ENCODE results near the gene ZGPAT. TPM values are rescaled to one million over a fixed set of nuclear protein-coding genes. Genes with fewer than 3 reads are reported as not detected.
"Not testable (repeated sequence)": the region's sequence is repeated elsewhere in the genome, so short reads cannot be mapped to it uniquely, and the experiment has no call there.

Gene ZGPAT
- total RNA-seq, 2 experiments from 2014 or later = 37.3 to 43.3 TPM

DNA sequence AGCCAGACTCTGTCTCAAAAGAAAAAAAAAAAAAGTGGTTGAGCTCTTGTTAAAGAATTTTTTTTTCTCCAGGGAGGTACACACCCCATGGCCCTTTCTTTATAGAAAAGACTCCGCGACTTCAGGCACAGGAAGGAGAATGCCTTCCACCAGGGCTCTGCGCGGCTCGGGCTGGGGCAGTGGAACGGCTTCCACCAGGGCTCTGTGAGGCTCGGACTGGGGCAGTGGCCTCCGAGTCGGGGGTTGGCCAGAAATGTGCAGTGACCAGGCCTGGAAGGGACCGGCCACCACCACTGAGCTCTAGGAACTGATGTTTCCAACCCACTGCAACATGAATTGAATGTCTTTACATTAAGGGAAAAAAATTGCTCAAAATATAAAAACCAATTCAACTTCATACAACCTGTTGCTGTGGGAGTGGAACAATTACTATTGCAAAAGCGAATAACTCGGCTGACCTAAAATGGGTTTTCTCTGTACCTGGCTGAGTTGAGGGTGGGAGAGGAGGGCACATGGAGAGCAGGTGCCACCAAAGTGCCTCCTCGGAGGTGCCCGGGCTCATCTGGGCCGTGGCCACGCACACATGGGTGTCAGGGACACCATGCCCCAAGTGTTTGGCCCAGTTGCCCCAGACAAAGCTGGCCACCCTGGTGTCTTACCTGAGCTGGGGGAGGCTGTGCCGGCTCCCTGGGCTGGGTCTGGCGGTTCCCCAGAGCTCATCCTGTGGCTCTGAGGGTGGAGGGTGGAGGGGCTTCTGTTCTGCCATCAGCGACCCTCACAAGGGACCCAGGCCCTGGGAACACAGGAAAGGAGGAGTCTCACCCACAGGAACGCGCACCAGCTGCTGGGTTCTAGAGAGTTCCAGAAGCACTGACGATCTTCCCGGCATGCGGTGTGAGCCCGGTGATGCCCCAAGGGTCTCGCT, 61.0 kb downstream of the ZGPAT start:
- H3K9me3 Mint-ChIP-seq = no peaks in the 10 kb centered on the region
- POLR2A ChIA-PET = no interaction called here
- no peaks in the 10 kb centered on the region for H3K4me1 Mint-ChIP-seq
- DNase-seq = no peak
- no peaks in the 10 kb centered on the region for H3K27me3 Mint-ChIP-seq
- no peaks in the 10 kb centered on the region for H3K36me3 Mint-ChIP-seq (ENCODE audit: low read depth)
- peak overlapping the region; percentile 19 for H3K27ac Mint-ChIP-seq
- CTCF ChIA-PET = interaction anchor here (0.6 to 1.2 kb wide), 2 partner anchors 15 to 16 kb away, joined by 3 read pairs; no protein-coding TSS in a partner anchor
- no peak overlapping the region for H3K4me3 Mint-ChIP-seq

DNA sequence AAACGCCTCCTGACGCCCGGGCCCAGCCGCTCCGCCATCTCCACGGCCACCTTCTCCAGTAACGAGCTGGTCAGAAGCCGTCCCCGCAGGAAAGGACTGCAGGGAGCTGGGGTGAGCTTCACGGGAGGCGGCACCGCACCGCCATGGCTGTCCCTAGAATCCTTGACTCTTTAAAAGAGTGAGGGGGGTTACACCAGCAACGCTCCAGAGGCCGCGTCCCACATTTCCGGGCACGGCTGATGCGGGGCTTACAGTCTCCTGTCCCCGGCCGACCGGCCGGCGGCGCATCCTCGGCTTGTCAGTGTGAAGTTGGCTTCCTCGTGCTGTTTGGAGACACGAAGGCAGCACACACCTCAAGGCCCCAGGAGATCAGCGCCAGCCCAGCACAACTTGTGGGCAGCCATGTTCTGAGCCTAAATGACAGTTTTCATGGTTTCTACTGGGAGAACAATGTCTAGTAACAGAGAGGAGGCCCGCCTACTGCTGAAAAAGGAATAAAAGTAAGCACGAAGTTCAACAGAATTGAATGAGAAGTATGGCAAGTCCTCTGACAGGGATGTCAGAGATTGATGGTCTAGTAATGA, 62.1 kb downstream of the ZGPAT start:
- ChIA-PET POLR2A (no interaction called here), CTCF (no interaction called here)
- no peak for DNase-seq
- no peak overlapping the region for H3K27ac Mint-ChIP-seq
- H3K9me3 Mint-ChIP-seq = no peaks in the 10 kb centered on the region
- no peak overlapping the region for H3K4me3 Mint-ChIP-seq
- H3K36me3 Mint-ChIP-seq (ENCODE audit: low read depth) = no peaks in the 10 kb centered on the region
- peaks cover 3% of the 10 kb centered on the region for H3K27me3 Mint-ChIP-seq
- H3K4me1 Mint-ChIP-seq = peaks cover 3% of the 10 kb centered on the region

DNA sequence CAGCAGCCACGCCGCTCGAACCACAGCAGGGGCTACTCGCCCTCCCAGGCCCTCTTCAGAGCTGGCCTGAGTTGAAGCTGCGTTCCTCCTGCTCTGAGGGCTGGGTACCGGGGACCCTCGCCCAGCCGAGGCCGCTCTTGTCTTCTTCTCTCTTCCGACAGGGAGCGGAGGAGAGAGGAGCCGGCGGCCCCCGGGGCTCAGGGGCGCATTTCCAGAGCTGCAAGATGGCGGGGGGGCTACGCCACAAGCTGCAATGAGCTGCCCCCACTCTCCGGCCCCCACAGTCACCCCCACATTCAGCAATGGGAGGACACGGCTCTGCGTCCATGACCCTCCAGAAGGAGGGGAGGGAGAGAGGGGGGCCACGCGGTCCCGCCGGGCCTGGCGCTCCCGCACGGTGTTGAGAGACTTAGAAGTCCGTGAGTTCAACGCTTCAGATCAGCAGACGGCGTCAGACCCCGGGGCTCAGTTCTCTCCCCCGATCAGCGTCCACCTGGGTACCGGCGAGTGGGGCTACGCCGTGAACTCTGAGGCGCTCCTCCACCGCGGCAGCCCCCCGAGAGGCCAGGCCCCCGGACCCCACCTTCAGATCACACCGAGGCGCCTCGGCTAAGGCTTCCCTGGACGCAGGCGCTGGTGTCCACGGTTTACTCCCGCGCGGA, 63.3 kb downstream of the ZGPAT start:
- no peaks in the 10 kb centered on the region for H3K9me3 Mint-ChIP-seq
- H3K36me3 Mint-ChIP-seq (ENCODE audit: low read depth) = no peaks in the 10 kb centered on the region
- peaks cover 3% of the 10 kb centered on the region for H3K27me3 Mint-ChIP-seq
- H3K4me1 Mint-ChIP-seq = peaks cover 3% of the 10 kb centered on the region
- H3K27ac Mint-ChIP-seq = no peak overlapping the region
- CTCF ChIA-PET = no interaction called here
- DNase-seq = no peak
- POLR2A ChIA-PET = no interaction called here
- H3K4me3 Mint-ChIP-seq = no peak overlapping the region

GRCh38 chr20:63772781-63773518, 65.1 kb downstream of the ZGPAT start:
- Mint-ChIP-seq H3K36me3 (ENCODE audit: low read depth) (no peaks in the 10 kb centered on the region), H3K27ac (no peak overlapping the region), H3K4me3 (no peak overlapping the region), H3K27me3 (peaks cover 3% of the 10 kb centered on the region), H3K4me1 (peaks cover 3% of the 10 kb centered on the region), H3K9me3 (no peaks in the 10 kb centered on the region)
- DNase-seq = no peak
- ChIA-PET POLR2A (no interaction called here), CTCF (interaction anchor here (3.1 kb wide), 1 partner anchor 14 kb away, joined by 9 read pairs; no protein-coding TSS in a partner anchor)

GRCh38 chr20:63773571-63774241, 65.9 kb downstream of the ZGPAT start:
- peaks cover 3% of the 10 kb centered on the region for H3K4me1 Mint-ChIP-seq
- ChIA-PET CTCF (interaction anchor here (3.1 kb wide), 1 partner anchor 13 kb away, joined by 9 read pairs; no protein-coding TSS in a partner anchor), POLR2A (no interaction called here)
- no peak for DNase-seq
- H3K27ac Mint-ChIP-seq = no peak overlapping the region
- peaks cover 3% of the 10 kb centered on the region for H3K27me3 Mint-ChIP-seq
- H3K4me3 Mint-ChIP-seq = no peak overlapping the region
- no peaks in the 10 kb centered on the region for H3K36me3 Mint-ChIP-seq (ENCODE audit: low read depth)
- H3K9me3 Mint-ChIP-seq = no peaks in the 10 kb centered on the region

GRCh38 chr20:63774306-63774705, 66.5 kb downstream of the ZGPAT start:
- POLR2A ChIA-PET = no interaction called here
- peaks cover 3% of the 10 kb centered on the region for H3K4me1 Mint-ChIP-seq
- no peaks in the 10 kb centered on the region for H3K9me3 Mint-ChIP-seq
- no peak for DNase-seq
- H3K27ac Mint-ChIP-seq = no peak overlapping the region
- H3K27me3 Mint-ChIP-seq = peaks cover 3% of the 10 kb centered on the region
- H3K36me3 Mint-ChIP-seq (ENCODE audit: low read depth) = no peaks in the 10 kb centered on the region
- CTCF ChIA-PET = interaction anchor here (3.1 kb wide), 1 partner anchor 12 kb away, joined by 9 read pairs; no protein-coding TSS in a partner anchor
- H3K4me3 Mint-ChIP-seq = no peak overlapping the region

- POLR2A ChIA-PET = no interaction called here
- Mint-ChIP-seq H3K4me3 (no peak overlapping the region), H3K27ac (no peak overlapping the region)
Observed at GRCh38 chr20:63775096-63775978, 67.5 kb downstream of the ZGPAT start.

DNA sequence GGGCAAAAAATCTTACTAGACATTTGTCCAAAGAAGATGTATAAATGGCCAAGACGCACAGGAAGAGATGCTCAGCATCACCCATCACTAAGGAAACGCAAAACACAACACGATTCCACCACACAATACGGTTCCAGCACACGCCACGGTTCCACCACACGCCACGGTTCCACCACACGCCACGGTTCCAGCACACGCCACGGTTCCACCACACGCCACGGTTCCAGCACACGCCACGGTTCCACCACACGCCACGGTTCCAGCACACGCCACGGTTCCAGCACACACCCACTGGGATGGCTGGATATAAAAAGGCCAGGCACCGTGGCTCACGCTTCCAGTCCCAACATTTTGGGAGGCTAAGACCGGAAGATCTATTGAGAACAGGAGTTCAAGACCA, 69.0 kb downstream of the ZGPAT start:
- H3K27ac Mint-ChIP-seq; H3K27me3 Mint-ChIP-seq; DNase-seq; H3K4me1 Mint-ChIP-seq; H3K9me3 Mint-ChIP-seq; H3K4me3 Mint-ChIP-seq; H3K36me3 Mint-ChIP-seq (ENCODE audit: low read depth); POLR2A ChIA-PET: not testable (repeated sequence)
- CTCF ChIA-PET = interaction anchor here (1.0 kb wide), 1 partner anchor 9 kb away, joined by 3 read pairs; no protein-coding TSS in a partner anchor

More at GRCh38 chr20:63775096-63775978, 67.5 kb downstream of the ZGPAT start:
- Mint-ChIP-seq H3K36me3 (ENCODE audit: low read depth) (no peaks in the 10 kb centered on the region), H3K9me3 (no peaks in the 10 kb centered on the region), H3K4me1 (peaks cover 3% of the 10 kb centered on the region), H3K27me3 (peaks cover 3% of the 10 kb centered on the region)
- DNase-seq = peak; percentile 23
- CTCF ChIA-PET = interaction anchor here (0.7 to 3.1 kb wide), 3 partner anchors 9 to 18 kb away, joined by 3 to 9 read pairs (median 4); no protein-coding TSS in a partner anchor

DNA sequence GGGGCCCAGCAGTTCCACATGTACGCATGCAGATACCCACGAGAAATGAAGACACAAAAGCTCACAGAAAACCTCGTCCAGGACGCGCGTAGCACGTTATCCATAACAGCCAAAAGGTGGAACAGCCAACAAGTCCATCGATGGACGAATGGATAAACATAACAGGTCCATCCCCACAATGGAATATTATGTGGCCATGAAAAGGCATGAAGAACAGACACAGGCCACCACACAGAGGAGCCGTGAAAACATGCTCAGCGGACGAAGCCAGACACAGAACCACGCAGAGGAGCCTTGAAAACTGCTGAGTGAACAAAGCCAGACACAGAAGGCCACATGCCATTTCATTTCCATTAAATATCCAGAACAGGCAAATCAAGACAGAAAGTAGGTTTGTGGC, 69.8 kb downstream of the ZGPAT start:
- Mint-ChIP-seq H3K27me3 (peaks cover 3% of the 10 kb centered on the region), H3K9me3 (no peaks in the 10 kb centered on the region), H3K36me3 (ENCODE audit: low read depth) (no peaks in the 10 kb centered on the region), H3K4me1 (peaks cover 17% of the 10 kb centered on the region), H3K4me3 (no peak overlapping the region), H3K27ac (no peak overlapping the region)
- CTCF ChIA-PET = interaction anchor here (1.0 kb wide), 1 partner anchor 8 kb away, joined by 3 read pairs; no protein-coding TSS in a partner anchor
- POLR2A ChIA-PET = no interaction called here
- DNase-seq = no peak

GRCh38 chr20:63778034-63778752, 70.4 kb downstream of the ZGPAT start:
- Mint-ChIP-seq H3K4me1 (peaks cover 18% of the 10 kb centered on the region), H3K9me3 (no peaks in the 10 kb centered on the region), H3K4me3 (no peak overlapping the region), H3K27ac (no peak overlapping the region), H3K36me3 (ENCODE audit: low read depth) (no peaks in the 10 kb centered on the region), H3K27me3 (peaks cover 3% of the 10 kb centered on the region)
- ChIA-PET POLR2A (no interaction called here), CTCF (no interaction called here)
- DNase-seq = no peak

DNA sequence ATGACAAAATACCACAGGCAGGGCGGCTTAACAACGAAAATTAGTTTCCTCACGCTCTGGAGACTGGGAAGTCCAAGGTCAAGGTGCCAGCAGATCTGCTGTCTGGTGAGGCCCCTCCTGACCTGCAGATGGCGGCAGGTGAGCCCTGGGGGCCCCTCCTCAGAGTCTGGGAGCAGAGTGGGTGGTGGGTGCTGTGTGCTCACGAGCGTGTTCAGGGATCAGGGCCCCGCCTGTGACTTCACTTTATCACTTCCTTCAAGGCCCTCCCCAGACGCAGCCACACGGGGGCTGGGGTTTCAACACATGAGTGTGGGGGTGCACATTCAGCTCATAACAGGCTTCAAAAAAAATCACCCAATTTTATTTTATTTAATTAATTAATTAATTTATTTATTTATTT, 71.0 kb downstream of the ZGPAT start:
- H3K36me3 Mint-ChIP-seq (ENCODE audit: low read depth) = no peaks in the 10 kb centered on the region
- H3K4me3 Mint-ChIP-seq = no peak overlapping the region
- peaks cover 3% of the 10 kb centered on the region for H3K27me3 Mint-ChIP-seq
- peaks cover 18% of the 10 kb centered on the region for H3K4me1 Mint-ChIP-seq
- POLR2A ChIA-PET = no interaction called here
- H3K27ac Mint-ChIP-seq = no peak overlapping the region
- DNase-seq = no peak
- CTCF ChIA-PET = no interaction called here
- no peaks in the 10 kb centered on the region for H3K9me3 Mint-ChIP-seq

Measured in activated CD4-positive, alpha-beta T cell treated with anti-CD3 and anti-CD28 coated beads, Interleukin-2, amount 10 ng/mL, durations not matched to agents 7 days and 5 days (primary cell).